ENCODE data around the gene PTPRK.

Gene PTPRK

DNA sequence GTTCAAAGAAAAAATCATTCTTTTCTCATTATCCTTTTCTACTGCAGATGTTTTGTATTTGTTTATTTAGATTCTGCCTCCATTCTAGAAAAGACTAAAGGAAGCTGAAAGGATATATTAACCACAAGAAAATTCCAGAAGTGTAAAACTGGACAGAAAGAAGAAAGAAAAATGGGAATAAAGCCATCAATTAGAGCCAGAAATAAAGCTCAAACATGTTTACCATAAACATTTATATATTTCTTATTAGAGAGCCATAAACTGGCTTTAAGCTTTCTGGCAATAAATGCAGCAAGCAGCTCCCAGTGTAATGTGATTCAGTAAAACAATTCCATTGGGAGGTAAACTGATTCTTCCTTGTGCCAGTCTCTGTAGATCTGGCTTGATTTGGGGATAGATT, 244.1 kb downstream of the PTPRK start:
- Histone ChIP-seq H2AFZ (no peak overlapping the region), H3K9me3 (ENCODE audit: control insufficient read depth, low read length) (no peaks in the 10 kb centered on the region), H3K27ac (no peak overlapping the region), H3K36me3 (ENCODE audit: control insufficient read depth, insufficient read depth, low read length) (no peaks in the 10 kb centered on the region), H3K27me3 (ENCODE audit: control insufficient read depth, insufficient read depth, low read length) (no peaks in the 10 kb centered on the region), H3K79me2 (no peaks in the 10 kb centered on the region), H3K4me2 (ENCODE audit: low read length) (no peak overlapping the region), H3K4me3 (ENCODE audit: low read depth, low read length) (no peak overlapping the region), H3K4me1 (no peaks in the 10 kb centered on the region), H3K9ac (no peak overlapping the region)
- TF ChIP-seq, protein P1, sequence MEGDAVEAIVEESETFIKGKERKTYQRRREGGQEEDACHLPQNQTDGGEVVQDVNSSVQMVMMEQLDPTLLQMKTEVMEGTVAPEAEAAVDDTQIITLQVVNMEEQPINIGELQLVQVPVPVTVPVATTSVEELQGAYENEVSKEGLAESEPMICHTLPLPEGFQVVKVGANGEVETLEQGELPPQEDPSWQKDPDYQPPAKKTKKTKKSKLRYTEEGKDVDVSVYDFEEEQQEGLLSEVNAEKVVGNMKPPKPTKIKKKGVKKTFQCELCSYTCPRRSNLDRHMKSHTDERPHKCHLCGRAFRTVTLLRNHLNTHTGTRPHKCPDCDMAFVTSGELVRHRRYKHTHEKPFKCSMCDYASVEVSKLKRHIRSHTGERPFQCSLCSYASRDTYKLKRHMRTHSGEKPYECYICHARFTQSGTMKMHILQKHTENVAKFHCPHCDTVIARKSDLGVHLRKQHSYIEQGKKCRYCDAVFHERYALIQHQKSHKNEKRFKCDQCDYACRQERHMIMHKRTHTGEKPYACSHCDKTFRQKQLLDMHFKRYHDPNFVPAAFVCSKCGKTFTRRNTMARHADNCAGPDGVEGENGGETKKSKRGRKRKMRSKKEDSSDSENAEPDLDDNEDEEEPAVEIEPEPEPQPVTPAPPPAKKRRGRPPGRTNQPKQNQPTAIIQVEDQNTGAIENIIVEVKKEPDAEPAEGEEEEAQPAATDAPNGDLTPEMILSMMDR (IDR thresholded peaks at IDR 0.05): no peak

GRCh38 chr6:128275681-128276080, 244.7 kb downstream of the PTPRK start:
- Histone ChIP-seq H3K4me1 (no peaks in the 10 kb centered on the region), H3K79me2 (no peaks in the 10 kb centered on the region), H3K27me3 (ENCODE audit: control insufficient read depth, insufficient read depth, low read length) (no peaks in the 10 kb centered on the region), H3K9me3 (ENCODE audit: control insufficient read depth, low read length) (no peaks in the 10 kb centered on the region), H3K4me2 (ENCODE audit: low read length) (no peak overlapping the region), H3K4me3 (ENCODE audit: low read depth, low read length) (no peak overlapping the region), H2AFZ (no peak overlapping the region), H3K27ac (no peak overlapping the region), H3K36me3 (ENCODE audit: control insufficient read depth, insufficient read depth, low read length) (no peaks in the 10 kb centered on the region), H3K9ac (no peak overlapping the region)
- TF ChIP-seq, protein P1 (IDR thresholded peaks at IDR 0.05): no peak

DNA sequence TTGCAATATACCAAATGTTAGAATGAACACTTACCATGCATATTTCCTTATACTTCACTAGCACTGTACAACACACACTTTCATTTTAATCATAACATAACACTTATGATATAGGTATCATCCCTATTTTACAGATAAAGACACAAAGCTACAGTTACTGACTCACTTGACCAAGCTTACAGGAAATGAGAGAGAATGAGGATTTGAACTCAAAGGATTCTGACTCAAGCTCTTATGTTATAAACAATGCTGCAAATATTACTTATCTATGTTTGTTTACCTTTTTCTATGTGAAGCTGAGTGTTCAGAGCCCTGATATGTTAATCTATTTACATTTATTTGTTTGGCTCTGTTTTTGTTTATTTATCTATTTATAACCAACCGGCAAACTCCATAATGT, 245.4 kb downstream of the PTPRK start:
- no peak overlapping the region for H3K4me3 ChIP-seq (ENCODE audit: low read depth, low read length)
- no peaks in the 10 kb centered on the region for H3K9me3 ChIP-seq (ENCODE audit: control insufficient read depth, low read length)
- no peaks in the 10 kb centered on the region for H3K27me3 ChIP-seq (ENCODE audit: control insufficient read depth, insufficient read depth, low read length)
- TF ChIP-seq, protein P1 (IDR thresholded peaks at IDR 0.05): no peak
- H3K36me3 ChIP-seq (ENCODE audit: control insufficient read depth, insufficient read depth, low read length): no peaks in the 10 kb centered on the region
- no peak overlapping the region for H3K9ac ChIP-seq
- H3K79me2 ChIP-seq: no peaks in the 10 kb centered on the region
- H2AFZ ChIP-seq: no peak overlapping the region
- H3K4me2 ChIP-seq (ENCODE audit: low read length): no peak overlapping the region
- no peaks in the 10 kb centered on the region for H3K4me1 ChIP-seq
- H3K27ac ChIP-seq: no peak overlapping the region

GRCh38 chr6:128271527-128271926, 248.9 kb downstream of the PTPRK start:
- no peak overlapping the region for H3K4me2 ChIP-seq (ENCODE audit: low read length)
- H3K27me3 ChIP-seq (ENCODE audit: control insufficient read depth, insufficient read depth, low read length): no peaks in the 10 kb centered on the region
- no peak overlapping the region for H3K4me3 ChIP-seq (ENCODE audit: low read depth, low read length)
- no peaks in the 10 kb centered on the region for H3K9me3 ChIP-seq (ENCODE audit: control insufficient read depth, low read length)
- H3K79me2 ChIP-seq: no peaks in the 10 kb centered on the region
- H3K36me3 ChIP-seq (ENCODE audit: control insufficient read depth, insufficient read depth, low read length): no peaks in the 10 kb centered on the region
- TF ChIP-seq, protein P1 (IDR thresholded peaks at IDR 0.05): no peak
- no peak overlapping the region for H2AFZ ChIP-seq
- H3K4me1 ChIP-seq: no peaks in the 10 kb centered on the region
- H3K9ac ChIP-seq: no peak overlapping the region
- no peak overlapping the region for H3K27ac ChIP-seq

GRCh38 chr6:128271011-128271410, 249.4 kb downstream of the PTPRK start:
- Histone ChIP-seq H3K27me3 (ENCODE audit: control insufficient read depth, insufficient read depth, low read length) (no peaks in the 10 kb centered on the region), H3K79me2 (no peaks in the 10 kb centered on the region), H3K9me3 (ENCODE audit: control insufficient read depth, low read length) (no peaks in the 10 kb centered on the region), H3K9ac (no peak overlapping the region), H3K4me1 (no peaks in the 10 kb centered on the region), H3K27ac (no peak overlapping the region), H3K4me2 (ENCODE audit: low read length) (no peak overlapping the region), H2AFZ (no peak overlapping the region), H3K4me3 (ENCODE audit: low read depth, low read length) (no peak overlapping the region), H3K36me3 (ENCODE audit: control insufficient read depth, insufficient read depth, low read length) (no peaks in the 10 kb centered on the region)
- TF ChIP-seq, protein P1 (IDR thresholded peaks at IDR 0.05): no peak

Measured in parathyroid adenoma (tissue), 2 donors.